Hepatocyte (in vitro differentiated cells): Measurements from ENCODE around the gene SLC34A3.

Experiments
- EZH2 ChIP-seq: fragments of 200-600 bp; sonication (generic); IDR thresholded peaks from 2 replicates; pipeline ENCODE4 v1.6.1; 2016; ENCODE audit warnings: antibody characterized with exemption, mild to moderate bottlenecking, borderline replicate concordance
- EZH2phosphoT487 ChIP-seq: fragments of 200-600 bp; sonication (generic); IDR thresholded peaks from one replicate; pipeline ENCODE4 v1.6.1; 2018; ENCODE audit warnings: antibody characterized with exemption, mild to moderate bottlenecking, low read depth, moderate library complexity; ENCODE audit not compliant: unreplicated experiment, severe bottlenecking
- TF ChIP-seq, protein P1 (sequence below): fragments of 200-600 bp; sonication (generic); IDR thresholded peaks from 2 replicates; pipeline ENCODE4 v1.5.1; 2016; ENCODE audit warnings: antibody characterized with exemption, mild to moderate bottlenecking; ENCODE audit not compliant: poor library complexity

DNA sequence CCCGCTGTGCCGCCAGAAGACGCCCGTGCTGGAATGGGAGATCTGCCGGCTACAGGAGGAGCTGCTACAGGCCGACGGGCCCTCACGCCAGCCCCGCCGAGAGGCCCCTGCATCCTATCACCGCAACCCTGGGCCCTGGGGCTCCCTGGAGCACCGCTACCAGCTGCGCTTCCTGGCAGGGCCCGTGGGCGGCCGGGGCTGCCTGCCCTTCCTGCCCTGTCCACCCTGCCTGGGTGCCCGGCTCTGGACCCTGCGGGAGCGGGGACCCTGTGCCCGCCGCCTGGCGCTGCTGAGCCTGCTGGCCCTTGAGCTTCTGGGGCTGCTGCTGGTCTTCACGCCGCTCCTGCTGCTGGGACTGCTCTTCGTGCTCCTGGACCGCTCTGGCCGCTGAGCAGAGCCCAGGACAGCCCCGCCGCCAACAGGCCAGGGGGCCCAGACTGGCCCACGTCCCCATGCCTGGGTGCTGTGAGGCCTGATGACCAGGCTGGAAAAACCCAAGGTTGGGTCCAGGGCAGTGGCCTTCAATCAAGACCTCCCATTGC is 12.4 kb upstream of the SLC34A3 start:
- TF ChIP-seq EZH2 (no peak), EZH2phosphoT487 (no peak)
- TF ChIP-seq, protein P1, sequence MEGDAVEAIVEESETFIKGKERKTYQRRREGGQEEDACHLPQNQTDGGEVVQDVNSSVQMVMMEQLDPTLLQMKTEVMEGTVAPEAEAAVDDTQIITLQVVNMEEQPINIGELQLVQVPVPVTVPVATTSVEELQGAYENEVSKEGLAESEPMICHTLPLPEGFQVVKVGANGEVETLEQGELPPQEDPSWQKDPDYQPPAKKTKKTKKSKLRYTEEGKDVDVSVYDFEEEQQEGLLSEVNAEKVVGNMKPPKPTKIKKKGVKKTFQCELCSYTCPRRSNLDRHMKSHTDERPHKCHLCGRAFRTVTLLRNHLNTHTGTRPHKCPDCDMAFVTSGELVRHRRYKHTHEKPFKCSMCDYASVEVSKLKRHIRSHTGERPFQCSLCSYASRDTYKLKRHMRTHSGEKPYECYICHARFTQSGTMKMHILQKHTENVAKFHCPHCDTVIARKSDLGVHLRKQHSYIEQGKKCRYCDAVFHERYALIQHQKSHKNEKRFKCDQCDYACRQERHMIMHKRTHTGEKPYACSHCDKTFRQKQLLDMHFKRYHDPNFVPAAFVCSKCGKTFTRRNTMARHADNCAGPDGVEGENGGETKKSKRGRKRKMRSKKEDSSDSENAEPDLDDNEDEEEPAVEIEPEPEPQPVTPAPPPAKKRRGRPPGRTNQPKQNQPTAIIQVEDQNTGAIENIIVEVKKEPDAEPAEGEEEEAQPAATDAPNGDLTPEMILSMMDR = no peak
